K562 (cell line): ENCODE measurements around the gene ZNF655. TPM values are rescaled to one million over a fixed set of nuclear protein-coding genes. Genes with fewer than 3 reads are reported as not detected.
A peak's percentile ranks its signal among the peaks of the same experiment; 100 is the strongest.

Source experiments
- CBFA2T3 ChIP-seq: fragments of 450-650 bp; IDR thresholded peaks from 2 replicates; pipeline ENCODE4 v1.6.1; 2017
- CBX1 ChIP-seq: sonication (generic); IDR thresholded peaks from 2 replicates; pipeline ENCODE4 v1.6.1; 2016; ENCODE audit warnings: antibody characterized with exemption, low read depth, mild to moderate bottlenecking
- CHD4 ChIP-seq: fragments of 200-600 bp; sonication (generic); IDR thresholded peaks from 3 replicates; pipeline ENCODE4 v1.6.1; 2012; ENCODE audit warnings: low read depth, mild to moderate bottlenecking, mixed read lengths, low read length, inconsistent platforms; ENCODE audit not compliant: insufficient read depth, insufficient replicate concordance, poor library complexity, severe bottlenecking
- CREBBP ChIP-seq: IDR thresholded peaks from one replicate; pipeline ENCODE4 v1.6.1; 2012; ENCODE audit warnings: low read depth, mild to moderate bottlenecking, control low read depth, inconsistent platforms, low read length
- GTF2F1 ChIP-seq: IDR thresholded peaks from 2 replicates; pipeline ENCODE4 v1.6.1; 2011; ENCODE audit warnings: low read depth, low read length, improper control_type of control experiment
- HIVEP1 ChIP-seq: fragments of 250-450 bp; sonication (Bioruptor Pico); IDR thresholded peaks from 2 replicates; pipeline ENCODE4 v1.4.0; 2020; ENCODE audit warnings: mild to moderate bottlenecking
- HOXB6 ChIP-seq: fragments of 250-450 bp; sonication (Bioruptor Pico); IDR thresholded peaks from 2 replicates; pipeline ENCODE4 v1.5.1; 2022; ENCODE audit warnings: mild to moderate bottlenecking, borderline replicate concordance
- MAFF ChIP-seq: IDR thresholded peaks from 2 replicates; pipeline ENCODE4 v1.6.1; 2012; ENCODE audit warnings: low read length, improper control_type of control experiment
- MCM3 ChIP-seq: fragments of 450-650 bp; IDR thresholded peaks from 2 replicates; pipeline ENCODE4 v1.6.1; 2016
- NELFE ChIP-seq: IDR thresholded peaks from 2 replicates; pipeline ENCODE4 v1.6.1; 2011; ENCODE audit warnings: mild to moderate bottlenecking; ENCODE audit not compliant: insufficient read depth, insufficient read length
- NFE2 ChIP-seq: IDR thresholded peaks from 2 replicates; pipeline ENCODE4 v1.6.1; 2014; ENCODE audit warnings: antibody characterized with exemption, low read depth
- PHF8 ChIP-seq: fragments of 200-600 bp; sonication (generic); IDR thresholded peaks from 2 replicates; pipeline ENCODE4 v1.6.1; 2012; ENCODE audit warnings: mixed run types, mild to moderate bottlenecking, inconsistent platforms, low read length, moderate library complexity, borderline replicate concordance
- RB1 ChIP-seq: fragments of 450-650 bp; IDR thresholded peaks from 2 replicates; pipeline ENCODE4 v1.6.1; 2017; ENCODE audit warnings: low read depth, mild to moderate bottlenecking
- SIN3B ChIP-seq: fragments of 450-650 bp; IDR thresholded peaks from 2 replicates; pipeline ENCODE4 v1.6.1; 2017; ENCODE audit warnings: low read depth, mild to moderate bottlenecking, moderate library complexity
- ZC3H4 ChIP-seq: sonication (generic); formaldehyde crosslinking; IDR thresholded peaks from 2 replicates; pipeline ENCODE4 v1.9.0; 2021; ENCODE audit warnings: missing genetic modification reagents, borderline replicate concordance
- ZKSCAN8 ChIP-seq: fragments of 200-800 bp; sonication (Bioruptor generic); IDR thresholded peaks from 2 replicates; pipeline ENCODE4 v1.6.1; 2016; ENCODE audit warnings: missing genetic modification characterization, missing compliant biosample characterization
- polyA plus RNA-seq, 8 experiments: library from polyadenylated mRNA; depleted of rRNA in 4 of 8; stranded (reverse) in 5 of 8; unstranded in 3 of 8; fragments of >200 nt; fragmentation: Nextera tagmentation in 2 of 8; fragmentation: Illumina TruSeq in 1 of 8; extraction: Ambion mirVana in 2 of 8; extraction: Trizol in 1 of 8; gene quantifications; 2 replicates each; pipeline versions ENCODE4 v1.2.1 to v1.2.3, GENCODE V29; 2011 to 2014; ENCODE audit warnings: inconsistent platforms in 1 of 8, missing spikeins in 1 of 8
- total RNA-seq, 7 experiments: library from RNA; depleted of rRNA in 6 of 7; stranded (reverse); fragments of >200 nt in 6 of 7; fragmentation: Illumina TruSeq in 2 of 7; extraction: Trizol in 2 of 7; gene quantifications; 2 replicates each; pipeline versions ENCODE4 v1.2.1 to v1.2.3, GENCODE V29; 2011 to 2021; ENCODE audit warnings: low replicate concordance in 1 of 7
- TF ChIP-seq, protein P1 (sequence below): IDR thresholded peaks from 2 replicates; pipeline ENCODE4 v1.6.1; 2011; ENCODE audit warnings: borderline replicate concordance, low read depth, mild to moderate bottlenecking, moderate library complexity, low read length; ENCODE audit not compliant: insufficient read depth, poor library complexity, severe bottlenecking
- TF ChIP-seq, protein P2 (sequence below), 2 experiments: fragments of 450-650 bp; conservative IDR thresholded peaks; 2 replicates each; pipeline ENCODE4 v1.6.1; 2017; ENCODE audit warnings: mild to moderate bottlenecking in 2 of 2, moderate library complexity in 2 of 2
- TF ChIP-seq, protein P3 (sequence below): fragments of 450-650 bp; formaldehyde crosslinking; conservative IDR thresholded peaks from 2 replicates; pipeline ENCODE4 v1.4.0; 2022; ENCODE audit warnings: mild to moderate bottlenecking, missing genetic modification characterization
- TF ChIP-seq, protein P4 (sequence below): fragments of 200-800 bp; sonication (Bioruptor generic); IDR thresholded peaks from 2 replicates; pipeline ENCODE4 v1.6.1; 2017; ENCODE audit warnings: missing genetic modification characterization, missing compliant biosample characterization
- TF ChIP-seq, protein P5 (sequence below): fragments of 250-450 bp; sonication (Bioruptor Pico); IDR thresholded peaks from 2 replicates; pipeline ENCODE4 v1.8.0; 2022; ENCODE audit warnings: moderate library complexity, mild to moderate bottlenecking, inconsistent platforms

ZNF655 gene
- total and polyA plus RNA-seq, 9 of the 15 experiments (the other 6 are each of a cell fraction or from before 2014, with no cell fraction given): 25.7 to 130 (median 95.2) TPM

DNA sequence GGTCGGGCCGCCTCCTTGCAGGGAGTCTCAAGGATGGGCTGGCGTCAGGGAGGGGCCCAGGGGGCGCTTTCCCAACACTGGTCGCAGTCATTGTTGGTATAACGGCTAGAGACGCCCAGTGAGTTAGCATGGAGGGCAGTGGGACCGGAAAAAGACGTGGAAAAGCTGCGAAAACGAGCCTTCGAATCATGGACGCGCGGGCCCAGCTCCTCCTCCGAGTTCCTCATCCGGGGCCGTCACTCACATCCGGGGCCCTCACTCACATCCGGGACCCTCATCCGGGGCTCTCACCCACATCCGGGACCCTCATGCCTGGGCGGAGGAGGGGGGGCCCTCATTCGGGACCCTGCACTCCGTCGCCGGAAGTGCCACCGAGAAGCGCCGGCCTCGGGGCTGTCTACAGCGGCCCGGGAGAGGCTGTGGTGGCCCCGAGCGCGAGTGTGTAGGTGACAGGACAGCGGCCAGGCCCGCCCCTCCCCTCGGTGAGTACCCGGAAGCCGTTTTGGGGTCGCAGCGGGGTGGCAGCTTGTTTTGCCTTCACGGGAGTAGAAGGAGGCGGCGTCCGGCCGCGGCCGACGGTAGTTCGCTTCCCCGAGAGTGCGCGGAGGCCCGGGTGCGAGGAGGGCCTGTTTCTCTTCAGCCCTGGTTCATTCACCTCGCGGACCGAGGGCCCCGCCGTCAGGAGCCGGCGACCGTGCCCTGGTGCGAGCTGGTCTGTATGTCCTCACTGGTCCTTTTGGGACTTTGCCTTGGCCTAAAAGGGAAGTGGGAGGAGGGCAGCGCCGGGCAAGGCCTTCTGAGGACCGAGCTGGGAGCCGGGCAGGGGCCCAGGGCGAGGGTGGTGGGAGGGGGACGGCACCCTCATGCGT lies at the start of gene ZNF655 (continued):
- TF ChIP-seq, protein P1, sequence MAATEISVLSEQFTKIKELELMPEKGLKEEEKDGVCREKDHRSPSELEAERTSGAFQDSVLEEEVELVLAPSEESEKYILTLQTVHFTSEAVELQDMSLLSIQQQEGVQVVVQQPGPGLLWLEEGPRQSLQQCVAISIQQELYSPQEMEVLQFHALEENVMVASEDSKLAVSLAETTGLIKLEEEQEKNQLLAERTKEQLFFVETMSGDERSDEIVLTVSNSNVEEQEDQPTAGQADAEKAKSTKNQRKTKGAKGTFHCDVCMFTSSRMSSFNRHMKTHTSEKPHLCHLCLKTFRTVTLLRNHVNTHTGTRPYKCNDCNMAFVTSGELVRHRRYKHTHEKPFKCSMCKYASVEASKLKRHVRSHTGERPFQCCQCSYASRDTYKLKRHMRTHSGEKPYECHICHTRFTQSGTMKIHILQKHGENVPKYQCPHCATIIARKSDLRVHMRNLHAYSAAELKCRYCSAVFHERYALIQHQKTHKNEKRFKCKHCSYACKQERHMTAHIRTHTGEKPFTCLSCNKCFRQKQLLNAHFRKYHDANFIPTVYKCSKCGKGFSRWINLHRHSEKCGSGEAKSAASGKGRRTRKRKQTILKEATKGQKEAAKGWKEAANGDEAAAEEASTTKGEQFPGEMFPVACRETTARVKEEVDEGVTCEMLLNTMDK: peak; percentile 2
- TF ChIP-seq CBX1 (peak; percentile 32; the same call in 1 of the 2 replicates), NELFE (peak; percentile 58), MAFF (no peak), GTF2F1 (0 out of 2 replicates have a peak, but pooled peaks have one; percentile 22), MCM3 (no peak), CBFA2T3 (no peak), ZKSCAN8 (CRISPR knock-in tag) (no peak), NFE2 (0 out of 2 replicates have a peak, but pooled peaks have one; percentile 1), CHD4 (no peak), HOXB6 (CRISPR knock-in tag) (no peak), HIVEP1 (CRISPR knock-in tag) (no peak), ZC3H4 (peak; percentile 56; the same call in 1 of the 2 replicates), RB1 (peak; percentile 41), CREBBP (no peak), SIN3B (peak; percentile 57; the same call in 1 of the 2 replicates), PHF8 (peak; percentile 94)
- TF ChIP-seq, protein P2, sequence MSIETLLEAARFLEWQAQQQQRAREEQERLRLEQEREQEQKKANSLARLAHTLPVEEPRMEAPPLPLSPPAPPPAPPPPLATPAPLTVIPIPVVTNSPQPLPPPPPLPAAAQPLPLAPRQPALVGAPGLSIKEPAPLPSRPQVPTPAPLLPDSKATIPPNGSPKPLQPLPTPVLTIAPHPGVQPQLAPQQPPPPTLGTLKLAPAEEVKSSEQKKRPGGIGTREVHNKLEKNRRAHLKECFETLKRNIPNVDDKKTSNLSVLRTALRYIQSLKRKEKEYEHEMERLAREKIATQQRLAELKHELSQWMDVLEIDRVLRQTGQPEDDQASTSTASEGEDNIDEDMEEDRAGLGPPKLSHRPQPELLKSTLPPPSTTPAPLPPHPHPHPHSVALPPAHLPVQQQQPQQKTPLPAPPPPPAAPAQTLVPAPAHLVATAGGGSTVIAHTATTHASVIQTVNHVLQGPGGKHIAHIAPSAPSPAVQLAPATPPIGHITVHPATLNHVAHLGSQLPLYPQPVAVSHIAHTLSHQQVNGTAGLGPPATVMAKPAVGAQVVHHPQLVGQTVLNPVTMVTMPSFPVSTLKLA (conservative IDR thresholded peaks at IDR 0.05): peak; percentile 69 to 80
- TF ChIP-seq, protein P3, sequence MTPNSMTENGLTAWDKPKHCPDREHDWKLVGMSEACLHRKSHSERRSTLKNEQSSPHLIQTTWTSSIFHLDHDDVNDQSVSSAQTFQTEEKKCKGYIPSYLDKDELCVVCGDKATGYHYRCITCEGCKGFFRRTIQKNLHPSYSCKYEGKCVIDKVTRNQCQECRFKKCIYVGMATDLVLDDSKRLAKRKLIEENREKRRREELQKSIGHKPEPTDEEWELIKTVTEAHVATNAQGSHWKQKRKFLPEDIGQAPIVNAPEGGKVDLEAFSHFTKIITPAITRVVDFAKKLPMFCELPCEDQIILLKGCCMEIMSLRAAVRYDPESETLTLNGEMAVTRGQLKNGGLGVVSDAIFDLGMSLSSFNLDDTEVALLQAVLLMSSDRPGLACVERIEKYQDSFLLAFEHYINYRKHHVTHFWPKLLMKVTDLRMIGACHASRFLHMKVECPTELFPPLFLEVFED (CRISPR knock-in tag): no peak
- TF ChIP-seq, protein P4, sequence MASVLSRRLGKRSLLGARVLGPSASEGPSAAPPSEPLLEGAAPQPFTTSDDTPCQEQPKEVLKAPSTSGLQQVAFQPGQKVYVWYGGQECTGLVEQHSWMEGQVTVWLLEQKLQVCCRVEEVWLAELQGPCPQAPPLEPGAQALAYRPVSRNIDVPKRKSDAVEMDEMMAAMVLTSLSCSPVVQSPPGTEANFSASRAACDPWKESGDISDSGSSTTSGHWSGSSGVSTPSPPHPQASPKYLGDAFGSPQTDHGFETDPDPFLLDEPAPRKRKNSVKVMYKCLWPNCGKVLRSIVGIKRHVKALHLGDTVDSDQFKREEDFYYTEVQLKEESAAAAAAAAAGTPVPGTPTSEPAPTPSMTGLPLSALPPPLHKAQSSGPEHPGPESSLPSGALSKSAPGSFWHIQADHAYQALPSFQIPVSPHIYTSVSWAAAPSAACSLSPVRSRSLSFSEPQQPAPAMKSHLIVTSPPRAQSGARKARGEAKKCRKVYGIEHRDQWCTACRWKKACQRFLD (CRISPR knock-in tag): no peak
- TF ChIP-seq, protein P5, sequence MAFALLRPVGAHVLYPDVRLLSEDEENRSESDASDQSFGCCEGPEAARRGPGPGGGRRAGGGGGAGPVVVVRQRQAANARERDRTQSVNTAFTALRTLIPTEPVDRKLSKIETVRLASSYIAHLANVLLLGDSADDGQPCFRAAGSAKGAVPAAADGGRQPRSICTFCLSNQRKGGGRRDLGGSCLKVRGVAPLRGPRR (CRISPR knock-in tag): no peak
